NCI-H345 (cell line): ENCODE measurements around the gene CCR5AS.
"Not testable (repeated sequence)": the region's sequence is repeated elsewhere in the genome, so short reads cannot be mapped to it uniquely, and the experiment has no call there.

Experiments
- DNase-seq: peaks from one replicate; lab custom pipeline; 2025; lab: John Stamatoyannopoulos, UW

CCR5AS gene

GRCh38 chr3:46406788-46407611, at the start of gene CCR5AS, which contains the start of gene CCRL2:
CCR5AS (minus strand) TSS chr3:46407066.
CCRL2 (plus strand) TSS chr3:46407259; CDS start chr3:46408080, 821 bp downstream.
- DNase-seq: no peak

DNA sequence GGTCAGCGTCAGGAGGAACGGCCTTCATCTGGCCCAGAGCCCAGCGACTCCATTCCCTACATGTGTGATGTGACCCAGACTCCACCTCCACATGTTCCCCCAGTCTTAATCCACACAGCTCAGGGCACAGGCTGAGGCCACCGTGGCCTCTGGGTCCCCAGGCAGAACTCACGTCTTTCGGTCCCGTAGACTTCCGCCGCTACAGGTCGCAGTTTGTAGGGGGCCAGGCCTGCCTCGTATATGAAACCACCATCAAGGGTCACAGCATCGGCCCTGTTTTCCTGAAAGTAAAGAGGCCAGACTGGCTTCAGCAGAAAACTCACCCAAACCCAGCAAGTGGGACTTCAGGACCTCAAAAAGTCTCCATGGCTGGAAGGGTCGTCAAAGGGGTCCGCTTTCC, 49.3 kb upstream of the CCR5AS start:
- no peak for DNase-seq

DNA sequence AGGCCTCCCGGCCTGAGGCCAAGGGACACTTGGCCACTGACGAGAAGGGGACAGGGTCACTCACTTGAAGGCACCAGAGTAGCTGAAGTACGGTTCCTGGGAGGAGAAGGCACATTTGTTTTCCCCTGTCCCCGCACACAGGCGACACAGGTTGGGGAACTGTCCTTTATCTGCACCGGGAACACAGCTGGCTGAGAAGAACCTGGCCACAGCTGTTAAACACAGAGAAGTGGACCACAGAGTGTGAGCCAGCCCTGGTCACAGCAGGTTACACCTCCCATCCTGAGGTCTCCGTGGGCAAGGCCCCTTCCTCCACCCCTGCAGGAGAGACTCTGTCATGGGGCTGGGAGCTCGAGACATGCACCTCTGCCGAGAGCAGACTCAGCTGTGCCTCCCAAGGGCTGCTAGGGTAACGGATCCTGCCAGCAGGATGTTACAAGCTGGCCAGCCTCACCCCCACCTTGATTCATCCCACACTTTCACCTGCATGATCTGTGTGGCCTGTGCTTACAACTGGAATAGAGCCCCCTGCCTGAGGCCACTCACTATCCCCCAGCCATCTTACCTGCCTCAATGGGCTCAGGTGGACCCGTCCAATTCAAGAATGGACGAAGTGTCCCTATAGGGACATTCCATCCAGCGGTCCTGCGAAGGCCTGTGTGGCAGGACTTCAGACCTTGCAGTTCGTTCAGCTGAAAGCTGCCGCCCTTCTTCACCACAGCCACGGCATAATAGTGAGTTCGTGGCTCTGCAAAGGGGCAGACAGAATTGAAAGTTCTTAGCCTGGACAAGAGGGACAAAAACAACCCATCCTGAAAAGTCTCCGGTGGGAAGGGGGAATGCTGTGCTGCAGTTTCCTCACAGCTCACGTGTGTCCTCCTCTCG, 48.6 kb upstream of the CCR5AS start:
- DNase-seq: no peak

GRCh38 chr3:46454606-46455005, 47.7 kb upstream of the CCR5AS start:
- no peak for DNase-seq

DNA sequence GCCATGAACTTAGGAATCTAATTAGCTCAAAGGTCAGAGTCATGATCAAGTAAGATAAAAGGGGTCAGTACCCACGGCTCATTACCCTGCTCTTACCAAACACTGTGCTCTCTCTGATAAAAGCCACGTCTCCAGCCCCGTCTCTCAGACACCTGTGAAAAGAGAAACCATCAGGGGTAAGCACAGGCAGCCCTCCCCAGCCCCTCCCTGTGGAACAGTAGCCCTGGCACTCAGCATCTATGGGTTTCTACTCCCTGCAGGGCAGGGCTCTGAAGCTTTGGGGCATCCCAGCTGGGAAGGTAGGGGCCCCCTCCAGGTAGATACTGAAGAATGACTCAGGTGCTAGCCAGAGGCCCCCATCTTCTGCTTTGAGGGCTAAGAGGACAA, 47.3 kb upstream of the CCR5AS start:
- DNase-seq: no peak

DNA sequence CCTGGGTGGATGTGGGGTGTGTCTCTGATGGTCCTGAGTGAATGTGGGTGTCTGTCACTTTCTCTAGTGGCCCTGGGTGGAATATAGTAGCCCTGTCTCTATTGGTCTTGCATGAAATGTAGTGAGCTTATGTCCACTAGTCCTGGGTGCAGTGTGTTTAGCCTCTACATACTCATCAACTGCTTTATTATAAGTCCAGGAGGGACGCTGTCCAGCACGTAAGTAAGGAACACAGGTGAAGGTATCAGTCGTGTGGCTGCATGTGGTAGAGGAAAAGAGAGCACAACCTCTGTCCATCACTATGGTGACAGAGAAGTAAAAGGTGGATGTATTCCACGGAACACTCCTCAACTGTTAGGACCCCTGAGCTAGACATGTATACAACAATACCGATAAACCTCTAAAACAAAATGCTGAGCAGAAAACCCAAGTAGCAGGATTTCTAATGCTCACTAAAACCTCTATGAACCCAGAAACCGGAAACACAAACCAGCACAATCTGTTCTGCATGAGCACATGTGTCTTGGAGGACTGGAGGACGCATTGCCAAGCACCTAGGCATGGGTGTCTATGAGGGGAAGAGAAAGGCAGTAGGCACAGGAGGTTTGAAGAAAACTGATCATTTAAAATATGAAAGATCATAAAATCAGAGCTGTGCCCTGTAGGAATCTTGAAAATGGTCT, 46.8 kb upstream of the CCR5AS start:
- DNase-seq: no peak

- DNase-seq: no peak
These were observed 43.1 kb upstream of the CCR5AS start for GRCh38 chr3:46449755-46450552.

- DNase-seq: no peak
These were observed 41.9 kb upstream of the CCR5AS start for GRCh38 chr3:46448721-46449120.

GRCh38 chr3:46447228-46447985, 40.5 kb upstream of the CCR5AS start:
- no peak for DNase-seq

- no peak for DNase-seq
These were observed 36.0 kb upstream of the CCR5AS start for GRCh38 chr3:46442576-46443530.

GRCh38 chr3:46440531-46441294, 33.8 kb upstream of the CCR5AS start:
- DNase-seq: no peak

DNA sequence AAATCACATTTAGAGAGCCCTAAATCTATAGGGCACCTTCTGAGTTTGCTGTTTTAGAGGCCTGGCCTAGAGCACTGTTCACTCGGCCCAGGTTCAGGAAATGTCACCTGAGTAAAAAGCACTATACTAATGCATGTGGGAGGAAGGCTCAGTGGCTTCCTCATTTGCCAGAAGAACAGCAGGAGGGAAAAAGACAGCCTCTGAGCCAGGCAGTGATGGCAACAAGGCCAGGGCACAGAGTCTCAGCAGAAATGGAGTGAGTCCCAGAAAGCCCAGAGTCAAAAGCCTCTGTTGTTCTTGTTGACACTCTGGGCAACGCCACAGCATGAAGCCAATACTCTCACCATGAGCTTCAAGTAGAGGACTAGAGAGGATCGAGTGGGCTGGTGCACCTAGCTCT, 32.0 kb upstream of the CCR5AS start:
- no peak for DNase-seq

DNA sequence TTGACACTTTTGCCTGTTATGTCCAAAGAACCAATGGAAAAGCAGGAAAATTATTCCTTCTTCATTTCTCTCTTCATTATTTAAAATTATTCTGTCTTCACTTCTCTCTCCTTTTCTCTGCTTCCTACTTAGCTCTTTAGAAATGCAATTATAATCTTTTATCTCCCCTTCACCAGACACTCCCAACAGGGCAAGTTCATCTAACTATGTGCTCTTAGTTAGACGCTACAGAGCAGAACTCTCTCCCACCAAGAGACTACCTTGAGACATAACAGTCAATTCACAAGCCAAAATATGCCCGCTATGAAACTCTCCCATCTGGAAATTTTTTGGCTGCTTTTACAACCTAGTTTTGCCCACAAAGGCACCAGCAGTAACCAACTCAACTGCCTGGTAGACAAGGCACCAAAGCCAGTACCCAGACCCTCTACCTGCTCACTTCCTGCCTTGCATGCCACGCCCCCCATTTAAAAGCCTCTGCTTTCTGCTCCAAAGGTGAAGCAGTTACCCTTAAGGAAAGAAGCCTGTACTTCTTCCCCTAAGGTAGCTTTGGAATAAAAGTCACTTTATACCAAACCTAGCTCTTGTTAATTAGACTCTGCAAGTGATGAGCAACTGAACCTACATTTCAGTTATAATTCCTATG, 28.3 kb upstream of the CCR5AS start:
- no peak for DNase-seq

DNA sequence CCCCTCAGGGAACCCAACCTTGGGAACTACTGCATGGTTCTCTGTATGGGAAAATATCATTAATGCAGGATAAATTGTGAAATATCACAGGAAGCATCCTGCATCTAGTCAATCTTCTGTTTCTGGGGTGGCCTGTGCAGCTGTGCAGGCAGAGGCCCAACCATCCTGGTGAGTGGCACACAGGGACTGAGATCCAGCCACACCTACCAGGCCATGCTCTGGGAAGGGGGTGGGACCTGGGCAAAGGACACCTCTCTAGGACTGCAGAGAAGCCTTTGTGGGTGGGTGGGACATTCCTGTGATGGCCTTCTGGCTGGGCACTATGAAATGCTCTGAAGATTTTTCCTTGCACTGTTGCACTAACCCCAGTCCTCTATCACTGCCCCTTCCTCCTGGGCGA, 27.0 kb upstream of the CCR5AS start:
- no peak for DNase-seq

DNA sequence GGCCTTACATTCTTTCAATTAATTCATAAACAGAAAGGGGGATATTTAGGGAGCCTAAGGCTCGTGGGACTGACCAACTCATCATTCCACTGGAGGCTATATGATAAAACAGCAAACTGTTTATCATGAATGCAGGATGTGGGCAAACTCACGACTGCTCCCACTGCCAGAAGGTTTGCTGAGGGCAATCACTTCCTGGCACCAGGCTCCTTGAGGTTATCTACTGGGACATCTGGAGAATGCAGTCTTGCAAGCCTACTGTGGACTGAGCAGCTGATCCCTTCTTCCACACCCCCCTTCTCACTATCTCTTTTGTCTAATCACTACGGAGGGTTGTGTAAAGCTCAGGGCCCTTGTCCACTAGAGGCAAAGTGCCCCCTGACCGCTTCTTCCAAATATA, 26.3 kb upstream of the CCR5AS start:
- DNase-seq: not testable (repeated sequence)

DNA sequence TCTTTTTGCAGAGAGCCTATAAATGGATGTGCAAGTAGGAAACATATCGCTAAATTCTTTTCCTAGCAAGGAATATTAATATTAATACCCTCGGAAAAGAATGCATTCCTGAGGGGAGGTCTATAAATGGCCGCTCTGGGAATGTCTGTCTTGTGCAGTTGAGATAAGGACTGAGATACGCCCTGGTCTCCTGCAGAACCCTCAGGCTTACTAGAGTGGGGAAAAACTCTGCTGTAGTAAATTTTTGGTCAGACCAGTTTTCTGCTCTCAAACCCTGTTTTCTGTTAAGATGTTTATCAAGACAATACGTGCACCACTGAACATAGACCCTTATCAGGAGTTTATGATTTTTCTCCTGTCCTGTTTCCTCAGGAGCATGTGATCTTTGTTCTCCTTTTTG, 25.0 kb upstream of the CCR5AS start:
- DNase-seq: not testable (repeated sequence)

- DNase-seq: not testable (repeated sequence)
These were observed 24.0 kb upstream of the CCR5AS start for GRCh38 chr3:46430879-46431278.

GRCh38 chr3:46429671-46430070, 22.8 kb upstream of the CCR5AS start:
- no peak for DNase-seq
